HTERT RPE-1 (cell line): ENCODE data around the gene FLRT2.

Experiments used
- in situ Hi-C: fragments of 300-500 bp; cut with MboI; formaldehyde crosslinking; loops from 4 replicates; pipeline ENCODE4 v1.14.3; 2020; ENCODE audit warnings: low sequenced_read_pairs

Gene FLRT2

GRCh38 chr14:85587151-85587711 lies 57.3 kb downstream of the FLRT2 start:
- in situ Hi-C loops = no loop called here

GRCh38 chr14:85590784-85591183 lies 60.8 kb downstream of the FLRT2 start:
- in situ Hi-C loops = no loop called here

DNA sequence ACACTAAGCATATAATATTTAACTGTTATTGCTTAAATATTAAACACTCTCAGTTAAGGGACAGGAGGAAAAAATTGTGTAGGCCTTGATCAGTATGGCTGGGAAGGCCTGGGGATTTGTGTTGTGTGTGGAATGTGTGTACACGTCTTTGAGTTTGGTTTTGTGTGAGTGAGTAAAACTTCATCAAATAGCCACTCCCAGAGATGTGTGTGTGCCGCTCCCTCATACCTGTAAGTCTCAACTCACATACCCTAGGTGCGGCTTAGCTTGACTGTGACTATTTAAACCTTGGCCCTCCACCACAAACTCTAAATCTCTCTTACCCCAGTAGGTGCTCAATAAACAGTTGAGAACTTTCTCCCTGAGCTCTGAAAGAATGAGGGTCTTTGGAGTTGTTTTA lies 64.3 kb downstream of the FLRT2 start:
- in situ Hi-C loops = no loop called here

DNA sequence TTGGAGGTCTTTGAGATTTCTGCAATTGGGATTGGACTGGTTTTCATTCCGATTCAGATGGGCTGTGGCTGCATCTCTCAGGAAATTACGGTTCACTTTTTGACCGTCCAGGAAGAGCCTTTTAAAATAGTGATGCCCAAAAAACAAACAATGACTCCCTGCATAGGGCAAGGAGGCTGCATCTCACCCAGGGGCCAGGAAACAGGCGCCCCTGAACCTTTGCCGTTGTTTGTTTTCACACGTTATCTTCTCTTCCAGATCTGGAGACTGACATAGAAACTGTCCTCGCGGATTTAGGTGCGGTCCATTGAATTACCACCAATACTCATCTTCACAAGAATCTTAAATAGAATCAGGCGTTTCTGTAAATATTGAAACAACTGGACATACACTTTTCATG lies 66.0 kb downstream of the FLRT2 start:
- in situ Hi-C loops = no loop called here

- in situ Hi-C loops = no loop called here
Measured at GRCh38 chr14:85596562-85596961, 66.6 kb downstream of the FLRT2 start.

GRCh38 chr14:85597701-85598100 lies 67.8 kb downstream of the FLRT2 start:
- in situ Hi-C loops = no loop called here

DNA sequence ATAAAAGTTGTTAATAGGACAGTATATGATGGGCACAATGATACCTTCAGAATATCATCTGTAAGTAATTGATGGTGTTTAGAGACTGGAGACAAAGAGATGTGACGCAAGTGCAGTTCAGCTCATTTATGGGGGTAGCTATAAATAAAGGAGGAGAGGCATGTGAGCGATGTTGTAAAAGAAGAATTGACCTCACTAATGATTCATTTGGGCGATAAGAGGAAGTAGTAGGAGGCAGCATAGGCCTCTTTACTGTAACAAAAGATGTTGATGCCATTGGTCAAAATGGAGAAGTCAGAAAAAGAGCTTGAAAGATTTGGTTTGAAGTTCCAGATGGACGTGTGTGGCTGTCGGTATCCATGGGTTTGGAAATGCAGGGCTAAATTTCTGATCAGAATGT lies 70.0 kb downstream of the FLRT2 start:
- in situ Hi-C loops = no loop called here

DNA sequence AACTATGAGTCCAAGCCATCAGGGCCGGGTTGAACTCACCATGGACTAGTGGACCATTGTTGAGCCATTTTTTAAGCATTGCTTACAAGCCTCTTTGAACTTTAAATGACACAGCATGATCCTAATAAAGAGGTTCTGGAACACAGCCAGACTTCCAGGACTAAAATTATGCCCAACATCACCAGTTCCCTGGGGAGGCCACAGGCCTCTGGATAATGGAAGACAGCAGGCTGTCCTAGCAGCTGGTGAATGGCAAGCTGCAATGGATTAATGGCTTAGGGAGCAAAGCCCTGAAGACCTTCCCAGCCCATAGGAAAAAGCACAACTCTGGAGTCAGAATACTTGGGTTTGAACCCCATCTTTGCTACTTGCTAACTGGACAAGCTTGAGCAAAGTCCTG lies 71.3 kb downstream of the FLRT2 start:
- in situ Hi-C loops = no loop called here

DNA sequence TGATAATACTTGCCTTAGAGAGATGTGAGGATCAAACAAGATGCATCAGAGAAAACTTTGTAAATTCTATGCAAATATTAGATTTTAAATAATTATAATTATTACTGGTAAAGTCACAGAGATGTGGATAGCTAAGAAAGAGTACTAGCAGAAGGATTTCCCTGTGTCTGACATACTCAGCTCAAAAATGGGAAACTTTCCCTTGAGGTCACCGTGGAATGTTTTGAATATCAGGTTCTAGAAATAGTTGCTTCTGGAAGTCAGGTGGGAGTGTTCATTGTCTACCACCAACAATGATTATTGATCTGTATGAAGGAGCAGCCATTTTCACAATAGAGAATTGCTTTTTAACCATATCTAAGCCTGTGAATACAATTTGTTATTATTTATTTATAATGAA lies 71.7 kb downstream of the FLRT2 start:
- in situ Hi-C loops = no loop called here

- in situ Hi-C loops = no loop called here
Measured at GRCh38 chr14:85602345-85602744, 72.4 kb downstream of the FLRT2 start.

GRCh38 chr14:85604021-85604420 lies 74.1 kb downstream of the FLRT2 start:
- in situ Hi-C loops = no loop called here

GRCh38 chr14:85604714-85605113 lies 74.8 kb downstream of the FLRT2 start:
- in situ Hi-C loops = no loop called here

GRCh38 chr14:85607651-85608081 lies 77.7 kb downstream of the FLRT2 start:
- in situ Hi-C loops = no loop called here

GRCh38 chr14:85613496-85613895 lies 83.6 kb downstream of the FLRT2 start:
- in situ Hi-C loops = no loop called here

- in situ Hi-C loops = no loop called here
Measured at GRCh38 chr14:85616386-85616885, 86.5 kb downstream of the FLRT2 start.

DNA sequence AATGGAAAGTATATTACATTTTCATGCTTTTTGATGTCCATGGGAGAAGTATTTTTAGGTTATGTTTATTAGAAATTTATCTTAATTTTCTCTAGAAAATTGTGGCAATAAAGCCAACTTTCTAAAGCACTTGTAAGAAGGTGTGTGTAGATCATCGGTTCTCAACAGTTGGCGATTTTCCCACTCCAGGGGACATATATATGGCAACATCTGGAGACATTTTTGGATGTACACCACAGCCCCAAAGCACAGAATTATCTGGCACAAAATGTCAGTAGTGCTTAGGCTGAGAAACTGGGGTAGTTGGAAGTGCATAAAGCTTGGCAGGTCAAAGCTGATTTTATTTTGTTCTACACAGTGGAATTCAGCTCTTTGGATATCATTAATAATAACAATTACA lies 86.9 kb downstream of the FLRT2 start:
- in situ Hi-C loops = no loop called here

DNA sequence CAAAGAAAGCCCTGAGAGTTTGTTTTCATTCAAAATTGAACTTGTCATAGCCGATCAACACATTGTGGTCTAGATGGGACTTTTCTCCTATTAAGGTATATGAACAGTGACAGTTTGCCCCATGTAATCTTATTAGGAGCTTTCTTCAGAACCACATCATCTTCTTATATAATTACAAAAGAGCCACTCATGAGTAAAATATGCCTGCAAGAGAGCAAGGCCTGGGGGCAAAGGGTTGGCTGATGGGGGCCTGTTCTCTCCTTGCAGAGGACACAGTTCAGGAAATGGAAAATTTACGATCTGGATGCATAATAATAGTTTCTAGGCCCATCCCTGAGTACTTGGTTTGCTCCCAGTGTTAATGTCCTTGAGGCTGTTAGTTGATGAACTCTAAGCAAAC lies 87.8 kb downstream of the FLRT2 start:
- in situ Hi-C loops = no loop called here

DNA sequence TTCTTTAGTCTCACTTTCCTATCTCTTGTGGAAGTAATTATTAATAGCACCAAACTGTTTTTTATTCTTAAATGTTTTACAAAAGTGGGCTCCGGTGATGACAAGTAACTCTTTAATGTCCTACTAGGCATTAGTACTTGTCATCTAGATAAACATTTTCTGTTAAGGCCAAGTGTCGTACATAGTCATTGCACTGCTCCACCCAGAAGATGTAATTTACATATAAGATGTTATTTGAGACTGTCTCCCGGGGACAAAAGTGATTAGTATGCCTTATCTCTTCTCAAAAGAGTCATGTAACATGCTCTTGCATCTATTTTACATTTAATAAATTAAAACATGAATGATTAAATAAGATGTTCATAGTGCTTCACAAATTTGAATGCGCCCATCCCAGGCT lies 88.4 kb downstream of the FLRT2 start:
- in situ Hi-C loops = no loop called here

- in situ Hi-C loops = no loop called here
Measured at GRCh38 chr14:85618978-85619377, 89.0 kb downstream of the FLRT2 start.

GRCh38 chr14:85619851-85620250 lies 89.9 kb downstream of the FLRT2 start:
- in situ Hi-C loops = no loop called here

DNA sequence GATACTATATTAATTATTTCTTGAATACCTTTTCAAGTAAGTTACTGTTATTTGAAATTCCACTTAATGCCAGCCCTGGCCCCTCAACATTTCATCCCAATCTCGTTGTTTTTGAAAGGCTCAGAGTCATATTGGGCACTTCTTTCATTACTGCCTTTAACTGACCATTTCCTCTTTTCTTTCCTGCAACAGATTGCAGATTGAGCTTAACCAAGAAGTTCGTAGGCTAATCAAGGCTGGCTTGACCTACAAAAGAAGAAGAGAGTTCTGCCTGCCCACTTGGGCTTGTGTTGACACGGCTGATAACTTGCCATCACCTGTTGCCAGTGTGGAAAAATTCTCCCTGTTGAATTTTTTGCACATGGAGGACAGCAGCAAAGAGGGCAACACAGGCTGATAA lies 91.0 kb downstream of the FLRT2 start:
- in situ Hi-C loops = no loop called here

DNA sequence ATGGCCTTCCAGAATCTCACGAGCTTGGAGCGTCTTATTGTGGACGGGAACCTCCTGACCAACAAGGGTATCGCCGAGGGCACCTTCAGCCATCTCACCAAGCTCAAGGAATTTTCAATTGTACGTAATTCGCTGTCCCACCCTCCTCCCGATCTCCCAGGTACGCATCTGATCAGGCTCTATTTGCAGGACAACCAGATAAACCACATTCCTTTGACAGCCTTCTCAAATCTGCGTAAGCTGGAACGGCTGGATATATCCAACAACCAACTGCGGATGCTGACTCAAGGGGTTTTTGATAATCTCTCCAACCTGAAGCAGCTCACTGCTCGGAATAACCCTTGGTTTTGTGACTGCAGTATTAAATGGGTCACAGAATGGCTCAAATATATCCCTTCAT lies 92.2 kb downstream of the FLRT2 start:
- in situ Hi-C loops = no loop called here

GRCh38 chr14:85622986-85623685 lies 93.2 kb downstream of the FLRT2 start:
- in situ Hi-C loops = no loop called here
